ENCODE data around the gene P2RX3.

P2RX3 gene

GRCh38 chr11:57376095-57377090, 38.2 kb downstream of the P2RX3 start:
- DNase-seq: no peak

GRCh38 chr11:57377107-57377506, 39.0 kb downstream of the P2RX3 start:
- DNase-seq: no peak

GRCh38 chr11:57378186-57378585, 40.0 kb downstream of the P2RX3 start:
- no peak for DNase-seq

- DNase-seq: no peak
Measured at GRCh38 chr11:57379732-57380131, 41.6 kb downstream of the P2RX3 start.

- DNase-seq: no peak
Measured at GRCh38 chr11:57380975-57381374, 42.8 kb downstream of the P2RX3 start, which contains the start of gene PRG3. Gene PRG3, minus strand, starts transcription at chr11:57381150. Its CDS starts 442 bp downstream, at chr11:57380708.

- DNase-seq: no peak
Measured at GRCh38 chr11:57386178-57386940, 48.2 kb downstream of the P2RX3 start.

- DNase-seq: no peak
Measured at GRCh38 chr11:57387289-57388030, 49.3 kb downstream of the P2RX3 start.

- no peak for DNase-seq
Measured at GRCh38 chr11:57390535-57390934, 52.4 kb downstream of the P2RX3 start, which contains the start of gene PRG2. Gene PRG2, minus strand, starts transcription at chr11:57390650. Its CDS starts 706 bp downstream, at chr11:57389944.

- no peak for DNase-seq
Measured at GRCh38 chr11:57391111-57391510, 53.0 kb downstream of the P2RX3 start.

- no peak for DNase-seq
Measured at GRCh38 chr11:57391539-57391938, 53.4 kb downstream of the P2RX3 start.

GRCh38 chr11:57392066-57392762, 54.1 kb downstream of the P2RX3 start:
- DNase-seq: no peak

- no peak for DNase-seq
Measured at GRCh38 chr11:57392763-57393105, 54.6 kb downstream of the P2RX3 start.

- DNase-seq: no peak
Measured at GRCh38 chr11:57394203-57394965, 56.2 kb downstream of the P2RX3 start.

- DNase-seq: no peak
Measured at GRCh38 chr11:57395905-57396623, 57.9 kb downstream of the P2RX3 start.

GRCh38 chr11:57396744-57397143, 58.6 kb downstream of the P2RX3 start:
- no peak for DNase-seq

- no peak for DNase-seq
Measured at GRCh38 chr11:57397394-57397990, 59.3 kb downstream of the P2RX3 start.

- no peak for DNase-seq
Measured at GRCh38 chr11:57399221-57399620, 61.1 kb downstream of the P2RX3 start.

GRCh38 chr11:57399972-57400578, 61.9 kb downstream of the P2RX3 start:
- DNase-seq: no peak

GRCh38 chr11:57402188-57403002, 64.2 kb downstream of the P2RX3 start:
- peak; percentile 13 for DNase-seq

All from NCI-H1092 treated with DMSO at 0.1 percent for 48 hours (cell line).